Mesodermal cell (in vitro differentiated cells): ENCODE results near the gene RHCG.

Source experiments
- H3K27ac ChIP-seq: 2 replicates; pipeline ENCODE4 v1.7.0; 2013; ENCODE audit warnings: mild to moderate bottlenecking, low read depth, low read length, moderate library complexity; ENCODE audit not compliant: severe bottlenecking
- H3K36me3 ChIP-seq: 2 replicates; pipeline ENCODE4 v1.7.1; 2013; ENCODE audit warnings: mild to moderate bottlenecking, low read length, moderate library complexity; ENCODE audit not compliant: control insufficient read depth, insufficient read depth
- H3K4me1 ChIP-seq: one replicate; pipeline ENCODE4 v1.7.1; 2013; ENCODE audit warnings: mild to moderate bottlenecking, low read length; ENCODE audit not compliant: insufficient read depth, control insufficient read depth, poor library complexity, severe bottlenecking
- H3K4me3 ChIP-seq: 2 replicates; pipeline ENCODE4 v1.7.0; 2013; ENCODE audit warnings: low read length, control low read depth, mild to moderate bottlenecking; ENCODE audit not compliant: insufficient read depth, poor library complexity, severe bottlenecking; ENCODE audit errors: extremely low read depth
- H3K9me3 ChIP-seq: 2 replicates; pipeline ENCODE4 v1.7.1; 2013; ENCODE audit warnings: mild to moderate bottlenecking, low read length, moderate library complexity; ENCODE audit not compliant: control insufficient read depth
- WGBS, 2 experiments: methylation state at CpG; one replicate each; pipeline ENCODE4 v1.1.5; 2013; ENCODE audit warnings: missing lambda C conversion rate in 2 of 2; ENCODE audit not compliant: insufficient coverage in 2 of 2; 5-methylcytosine and 5-hydroxymethylcytosine counted together

Gene RHCG

GRCh38 chr15:89492111-89492641 lies 4.2 kb downstream of the RHCG start:
- H3K9me3 ChIP-seq, result no peaks in the 10 kb centered on the region
- no peak overlapping the region for H3K27ac ChIP-seq
- 0% methylated on average over 2 to 3 of the region's 5 CpGs for WGBS, 2 experiments

GRCh38 chr15:89490814-89491315 lies 5.5 kb downstream of the RHCG start:
- H3K9me3 ChIP-seq, result no peaks in the 10 kb centered on the region
- H3K36me3 ChIP-seq, result no peaks in the 10 kb centered on the region
- H3K4me3 ChIP-seq, result no peak overlapping the region
- no peak overlapping the region for H3K27ac ChIP-seq
- peaks cover 3% of the 10 kb centered on the region for H3K4me1 ChIP-seq
- WGBS, 2 experiments, result 71 to 80% methylated on average over 1 to 8 of the region's 8 CpGs

More at GRCh38 chr15:89492111-89492641, 4.2 kb downstream of the RHCG start:
- Histone ChIP-seq H3K4me3 (no peak overlapping the region), H3K4me1 (peaks cover 3% of the 10 kb centered on the region), H3K36me3 (no peaks in the 10 kb centered on the region)

- peaks cover 3% of the 10 kb centered on the region for H3K4me1 ChIP-seq
- no peaks in the 10 kb centered on the region for H3K36me3 ChIP-seq
- no peak overlapping the region for H3K4me3 ChIP-seq
- 57 to 58% methylated on average over 8 of the region's 10 CpGs for WGBS, 2 experiments
- H3K9me3 ChIP-seq, result no peaks in the 10 kb centered on the region
- H3K27ac ChIP-seq, result no peak overlapping the region
These were observed 6.1 kb downstream of the RHCG start for GRCh38 chr15:89490081-89490813.

DNA sequence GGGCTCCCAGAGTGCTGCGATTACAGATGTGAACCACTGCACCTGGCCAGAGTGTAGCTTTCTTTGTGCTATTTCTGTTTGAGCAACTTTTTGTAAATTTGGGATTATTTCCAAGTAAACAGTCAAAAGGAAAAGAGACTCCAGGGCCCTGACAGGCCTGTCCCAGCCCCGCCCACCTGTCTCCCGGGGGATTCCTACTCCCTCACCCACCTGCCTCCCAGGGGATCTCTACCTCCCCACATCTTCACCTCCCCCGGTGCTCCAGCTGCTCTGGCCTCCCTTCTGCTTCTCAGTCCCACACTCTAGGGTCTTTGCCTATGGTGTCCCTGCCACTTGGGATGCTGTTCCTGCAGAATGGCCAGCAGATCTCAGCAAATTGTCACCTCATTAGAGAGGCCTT lies 7.0 kb downstream of the RHCG start:
- Histone ChIP-seq H3K27ac (no peak overlapping the region), H3K9me3 (no peaks in the 10 kb centered on the region), H3K36me3 (no peaks in the 10 kb centered on the region), H3K4me1 (peaks cover 3% of the 10 kb centered on the region), H3K4me3 (no peak overlapping the region)
- WGBS, 2 experiments, result 62 to 82% methylated on average over 2 to 4 of the region's 4 CpGs

DNA sequence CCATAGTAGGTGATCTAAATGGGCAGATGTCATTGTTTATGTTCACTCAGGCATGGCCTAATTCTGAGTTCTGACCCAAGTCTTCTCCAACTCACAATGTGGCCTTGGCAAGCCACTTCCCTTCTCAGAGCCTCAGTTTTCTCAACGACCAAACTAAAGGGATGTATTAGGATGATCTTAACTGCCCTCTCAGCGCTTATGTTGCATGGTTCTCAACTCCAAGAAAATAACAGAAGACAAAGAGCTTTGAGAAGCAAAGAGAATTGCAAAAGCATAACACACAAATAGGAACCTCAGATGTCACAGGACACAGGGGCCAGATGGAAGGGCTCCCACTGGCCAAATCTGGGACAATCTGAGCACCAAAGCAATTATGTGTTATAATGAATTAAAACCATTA lies 8.6 kb downstream of the RHCG start:
- Histone ChIP-seq H3K36me3 (no peaks in the 10 kb centered on the region), H3K9me3 (no peaks in the 10 kb centered on the region), H3K4me1 (peaks cover 3% of the 10 kb centered on the region), H3K4me3 (no peak overlapping the region), H3K27ac (no peak overlapping the region)
- WGBS, 2 experiments, result 80% methylated on average over 2 of the region's 2 CpGs; no CpG with 5 or more reads in 1 of the 2 experiments

DNA sequence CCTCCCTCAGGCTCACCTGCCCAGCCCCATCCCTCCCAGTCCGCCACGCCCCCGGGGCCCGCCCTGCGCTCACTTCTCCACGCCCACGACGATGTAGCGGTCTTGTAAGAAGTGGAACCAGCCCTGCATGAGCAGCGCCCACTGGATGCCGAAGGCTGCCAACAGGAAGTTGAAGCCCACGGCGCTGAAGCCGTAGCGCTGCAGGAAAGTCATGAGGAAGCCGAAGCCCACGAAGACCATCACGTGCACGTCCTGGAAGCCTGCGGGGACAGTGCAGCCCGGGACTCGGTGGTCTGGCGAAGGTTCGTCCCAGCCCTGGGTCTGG lies 9.7 kb downstream of the RHCG start:
- WGBS, 2 experiments, result 79 to 80% methylated on average over 21 to 24 of the region's 24 CpGs
- Histone ChIP-seq H3K27ac (no peak overlapping the region), H3K4me1 (peaks cover 3% of the 10 kb centered on the region)

GRCh38 chr15:89483079-89483478 lies 13.3 kb downstream of the RHCG start:
- Histone ChIP-seq H3K4me1 (no peaks in the 10 kb centered on the region), H3K9me3 (no peaks in the 10 kb centered on the region), H3K27ac (no peak overlapping the region), H3K36me3 (no peaks in the 10 kb centered on the region), H3K4me3 (no peak overlapping the region)
- 86 to 90% methylated on average over 5 to 6 of the region's 6 CpGs for WGBS, 2 experiments

More for the DNA sequence above, 9.7 kb downstream of the RHCG start:
- no peaks in the 10 kb centered on the region for H3K36me3 ChIP-seq
- H3K9me3 ChIP-seq, result no peaks in the 10 kb centered on the region
- no peak overlapping the region for H3K4me3 ChIP-seq

- Histone ChIP-seq H3K9me3 (no peaks in the 10 kb centered on the region), H3K4me1 (no peaks in the 10 kb centered on the region), H3K27ac (no peak overlapping the region), H3K36me3 (no peaks in the 10 kb centered on the region), H3K4me3 (no peak overlapping the region)
- WGBS, 2 experiments, result 79 to 91% methylated on average over 4 to 5 of the region's 5 CpGs
These were observed 14.2 kb downstream of the RHCG start for GRCh38 chr15:89482139-89482538.

GRCh38 chr15:89480505-89480904 lies 15.9 kb downstream of the RHCG start:
- WGBS, 2 experiments, result 85 to 89% methylated on average over 3 of the region's 3 CpGs
- H3K9me3 ChIP-seq, result no peaks in the 10 kb centered on the region
- no peaks in the 10 kb centered on the region for H3K36me3 ChIP-seq

GRCh38 chr15:89479173-89479572 lies 17.2 kb downstream of the RHCG start:
- Histone ChIP-seq H3K36me3 (no peaks in the 10 kb centered on the region), H3K27ac (no peak overlapping the region), H3K9me3 (no peaks in the 10 kb centered on the region), H3K4me1 (no peaks in the 10 kb centered on the region), H3K4me3 (no peak overlapping the region)
- WGBS, 2 experiments, result 76 to 81% methylated on average over 3 to 7 of the region's 7 CpGs

More at GRCh38 chr15:89480505-89480904, 15.9 kb downstream of the RHCG start:
- no peak overlapping the region for H3K4me3 ChIP-seq
- H3K4me1 ChIP-seq, result no peaks in the 10 kb centered on the region
- no peak overlapping the region for H3K27ac ChIP-seq
